SU-DHL-6 (cell line): ENCODE results near the gene HS3ST4.

Source experiments
- EZH2phosphoT487 ChIP-seq: fragments of 200-600 bp; sonication (generic), shearing (Covaris generic); conservative IDR thresholded peaks from 2 replicates; pipeline ENCODE4 v1.6.1; 2018; ENCODE audit warnings: mild to moderate bottlenecking, antibody characterized with exemption, low read length, moderate library complexity, mixed read lengths
- TF ChIP-seq, protein P1 (sequence below): fragments of 200-600 bp; sonication (generic); IDR thresholded peaks from one replicate; pipeline ENCODE4 v1.5.1; 2017; ENCODE audit warnings: antibody characterized with exemption, mild to moderate bottlenecking, low read length, moderate library complexity; ENCODE audit not compliant: insufficient read depth, poor library complexity, severe bottlenecking

DNA sequence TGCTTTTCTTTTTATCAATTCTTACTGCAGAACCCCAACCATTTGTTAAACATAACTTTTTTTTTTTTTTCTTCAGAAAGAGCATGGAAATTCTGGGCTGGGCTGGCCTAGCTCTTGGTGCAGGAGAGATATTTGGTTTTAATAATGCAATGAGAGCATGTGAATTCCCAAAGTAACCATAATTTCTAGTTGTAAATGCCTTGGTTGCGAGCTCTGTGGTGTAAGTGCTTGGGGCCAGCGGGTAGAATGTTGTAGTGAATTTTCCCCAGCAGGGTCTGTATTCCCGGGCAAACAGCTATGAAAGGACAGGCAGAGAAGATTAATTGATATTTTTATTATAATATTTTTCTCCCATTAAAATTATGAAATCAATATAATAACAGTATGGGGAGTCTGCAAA, 465.6 kb downstream of the HS3ST4 start:
- TF ChIP-seq, protein P1, sequence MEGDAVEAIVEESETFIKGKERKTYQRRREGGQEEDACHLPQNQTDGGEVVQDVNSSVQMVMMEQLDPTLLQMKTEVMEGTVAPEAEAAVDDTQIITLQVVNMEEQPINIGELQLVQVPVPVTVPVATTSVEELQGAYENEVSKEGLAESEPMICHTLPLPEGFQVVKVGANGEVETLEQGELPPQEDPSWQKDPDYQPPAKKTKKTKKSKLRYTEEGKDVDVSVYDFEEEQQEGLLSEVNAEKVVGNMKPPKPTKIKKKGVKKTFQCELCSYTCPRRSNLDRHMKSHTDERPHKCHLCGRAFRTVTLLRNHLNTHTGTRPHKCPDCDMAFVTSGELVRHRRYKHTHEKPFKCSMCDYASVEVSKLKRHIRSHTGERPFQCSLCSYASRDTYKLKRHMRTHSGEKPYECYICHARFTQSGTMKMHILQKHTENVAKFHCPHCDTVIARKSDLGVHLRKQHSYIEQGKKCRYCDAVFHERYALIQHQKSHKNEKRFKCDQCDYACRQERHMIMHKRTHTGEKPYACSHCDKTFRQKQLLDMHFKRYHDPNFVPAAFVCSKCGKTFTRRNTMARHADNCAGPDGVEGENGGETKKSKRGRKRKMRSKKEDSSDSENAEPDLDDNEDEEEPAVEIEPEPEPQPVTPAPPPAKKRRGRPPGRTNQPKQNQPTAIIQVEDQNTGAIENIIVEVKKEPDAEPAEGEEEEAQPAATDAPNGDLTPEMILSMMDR = no peak
- TF ChIP-seq EZH2phosphoT487 = no peak
